Measurements from ENCODE around the gene GOSR2. TPM values are rescaled to one million over a fixed set of nuclear protein-coding genes. Genes with fewer than 3 reads are reported as not detected.

GOSR2 gene
- total RNA-seq, 1 donor from 2014 or later: 90.9 TPM

GRCh38 chr17:46888727-46889126, 34.2 kb upstream of the GOSR2 start:
- Mint-ChIP-seq H3K9me3 (no peaks in the 10 kb centered on the region), H3K27me3 (ENCODE audit: low read depth) (no peaks in the 10 kb centered on the region), H3K36me3 (no peaks in the 10 kb centered on the region), H3K4me1 (peaks cover 26% of the 10 kb centered on the region), H3K4me3 (no peak overlapping the region), H3K27ac (no peak overlapping the region)
- TF ChIP-seq CTCF (IDR thresholded peaks at IDR 0.05; ENCODE audit: unreplicated experiment): no peak
- DNase-seq (ENCODE audit: low spot score in 2 of 2, unreplicated experiment in 2 of 2): no peak

GRCh38 chr17:46889519-46889918, 33.4 kb upstream of the GOSR2 start:
- H3K27me3 Mint-ChIP-seq (ENCODE audit: low read depth): no peaks in the 10 kb centered on the region
- peaks cover 25% of the 10 kb centered on the region for H3K4me1 Mint-ChIP-seq
- H3K27ac Mint-ChIP-seq: no peak overlapping the region

DNA sequence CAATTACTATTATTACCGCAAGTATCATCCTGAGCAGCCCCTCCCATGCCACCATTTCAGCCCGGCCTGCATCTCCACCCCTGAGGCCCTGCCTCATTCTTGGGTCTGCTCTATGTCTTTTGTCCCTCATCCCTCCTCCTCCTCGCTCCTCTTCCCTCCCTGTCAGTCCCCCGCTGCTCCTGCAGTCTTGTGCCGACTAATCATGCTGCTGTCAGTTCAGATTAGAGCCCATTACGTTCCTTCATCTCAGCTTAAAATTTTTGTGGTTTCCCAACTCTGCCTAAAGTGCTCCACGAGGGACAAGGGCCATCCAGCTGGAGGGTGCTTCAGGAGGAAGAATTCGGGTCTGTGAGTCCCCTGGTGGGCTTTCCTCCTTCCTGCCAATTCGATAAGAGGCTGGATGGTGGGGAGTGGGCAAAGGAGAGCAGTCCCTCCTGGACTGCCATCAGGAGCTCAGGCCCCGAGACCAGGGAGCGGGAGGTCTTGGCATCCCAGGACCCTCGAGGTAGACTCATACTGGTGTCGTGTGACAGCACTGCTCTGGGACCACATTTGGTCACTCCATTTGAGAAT, 32.9 kb upstream of the GOSR2 start:
- Mint-ChIP-seq H3K4me3 (no peak overlapping the region), H3K4me1 (peaks cover 29% of the 10 kb centered on the region), H3K9me3 (no peaks in the 10 kb centered on the region), H3K36me3 (no peaks in the 10 kb centered on the region), H3K27me3 (ENCODE audit: low read depth) (no peaks in the 10 kb centered on the region), H3K27ac (no peak overlapping the region)
- no peak for DNase-seq (ENCODE audit: low spot score in 2 of 2, unreplicated experiment in 2 of 2)
- no peak for TF ChIP-seq CTCF (IDR thresholded peaks at IDR 0.05; ENCODE audit: unreplicated experiment)

More at GRCh38 chr17:46889519-46889918, 33.4 kb upstream of the GOSR2 start:
- no peak for TF ChIP-seq CTCF (IDR thresholded peaks at IDR 0.05; ENCODE audit: unreplicated experiment)
- DNase-seq (ENCODE audit: low spot score in 2 of 2, unreplicated experiment in 2 of 2): no peak
- Mint-ChIP-seq H3K9me3 (no peaks in the 10 kb centered on the region), H3K4me3 (no peak overlapping the region), H3K36me3 (no peaks in the 10 kb centered on the region)

DNA sequence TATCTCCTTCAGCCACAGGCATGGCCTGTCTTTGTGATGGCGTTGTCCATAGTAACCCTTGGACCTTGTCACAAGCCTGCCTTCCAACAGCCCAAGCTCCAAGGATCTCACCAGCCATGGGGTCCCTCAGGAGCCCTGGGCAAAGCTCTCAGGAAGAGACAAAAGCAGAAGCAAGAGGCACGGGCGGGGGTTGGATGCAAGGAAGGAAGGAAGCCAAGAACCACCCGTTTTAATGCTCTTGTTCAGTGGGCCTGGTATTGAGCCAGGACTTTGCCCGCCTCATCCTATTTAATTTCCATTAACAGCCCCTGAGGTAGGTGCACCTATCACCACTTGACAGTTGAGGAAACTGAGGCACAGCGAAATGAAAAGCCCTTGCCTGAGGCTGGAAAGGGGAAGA, 32.3 kb upstream of the GOSR2 start:
- no peaks in the 10 kb centered on the region for H3K27me3 Mint-ChIP-seq (ENCODE audit: low read depth)
- TF ChIP-seq CTCF (IDR thresholded peaks at IDR 0.05; ENCODE audit: unreplicated experiment): no peak
- peaks cover 32% of the 10 kb centered on the region for H3K4me1 Mint-ChIP-seq
- no peak overlapping the region for H3K27ac Mint-ChIP-seq
- no peak overlapping the region for H3K4me3 Mint-ChIP-seq
- DNase-seq (ENCODE audit: low spot score in 2 of 2, unreplicated experiment in 2 of 2): no peak
- no peaks in the 10 kb centered on the region for H3K9me3 Mint-ChIP-seq
- H3K36me3 Mint-ChIP-seq: no peaks in the 10 kb centered on the region

DNA sequence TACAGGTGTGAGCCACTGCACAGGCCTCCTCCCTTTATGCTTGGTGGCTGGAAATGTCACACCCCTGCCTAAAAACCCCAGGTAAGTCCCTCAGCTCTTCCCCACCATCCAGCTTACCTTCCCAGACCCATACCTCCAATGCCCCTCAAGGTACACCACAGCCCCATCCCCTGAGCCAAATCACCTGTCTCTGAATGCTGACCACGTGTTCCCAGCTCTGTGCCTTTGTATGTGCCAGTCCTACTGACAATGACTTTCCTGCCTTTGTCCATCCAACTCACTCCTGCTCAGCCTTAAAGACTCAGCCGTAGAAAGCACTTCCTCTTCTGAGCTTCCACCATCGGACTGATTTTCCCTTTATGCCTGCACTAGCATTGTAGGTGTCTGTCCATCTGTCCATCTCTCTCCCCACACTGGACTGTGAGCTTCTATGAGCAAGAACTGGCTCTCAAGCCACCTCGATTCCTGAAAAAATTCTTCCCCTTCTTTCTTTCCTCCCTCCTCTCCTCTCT, 30.7 kb upstream of the GOSR2 start:
- H3K27me3 Mint-ChIP-seq (ENCODE audit: low read depth): no peaks in the 10 kb centered on the region
- H3K36me3 Mint-ChIP-seq: no peaks in the 10 kb centered on the region
- H3K27ac Mint-ChIP-seq: no peak overlapping the region
- H3K4me3 Mint-ChIP-seq: no peak overlapping the region
- no peaks in the 10 kb centered on the region for H3K9me3 Mint-ChIP-seq
- no peak for TF ChIP-seq CTCF (IDR thresholded peaks at IDR 0.05; ENCODE audit: unreplicated experiment)
- peaks cover 33% of the 10 kb centered on the region for H3K4me1 Mint-ChIP-seq
- no peak for DNase-seq (ENCODE audit: low spot score in 2 of 2, unreplicated experiment in 2 of 2)

All from mesothelial cell of epicardium (in vitro differentiated cells).